Heart left ventricle (tissue), 16 donors: ENCODE measurements around the gene RAC3. TPM values are rescaled to one million over a fixed set of nuclear protein-coding genes. Genes with fewer than 3 reads are reported as not detected.

Source experiments
- ATAC-seq, 4 donors: fragments of 200-7000 bp; cut with Tn5 transposase; one replicate each; pipeline ENCODE4 v1.9.1; 2020 to 2022; ENCODE audit warnings: moderate library complexity in 4 of 4, mild to moderate bottlenecking in 3 of 4, moderate number of reproducible peaks in 1 of 4
- DNase-seq, 5 donors: peaks; one replicate each; pipeline ENCODE4 v3.0.0-alpha.2; 2020
- H3K27ac ChIP-seq, 12 donors: fragments of 200-600 bp; sonication (generic) in 4 of 12; one replicate each; pipeline versions ENCODE4 v1.5.0 to v1.8.0; 2016 to 2022; ENCODE audit warnings: mild to moderate bottlenecking in 2 of 12
- H3K27me3 ChIP-seq, 9 donors: fragments of 200-600 bp; sonication (generic) in 2 of 9; one replicate each; pipeline versions ENCODE4 v1.5.1 to v1.8.0; 2016 to 2022; ENCODE audit warnings: mild to moderate bottlenecking in 3 of 9
- H3K36me3 ChIP-seq, 9 donors: fragments of 200-600 bp; sonication (generic) in 2 of 9; one replicate each; pipeline versions ENCODE4 v1.5.0 to v1.8.0; 2018 to 2022; ENCODE audit warnings: mild to moderate bottlenecking in 2 of 9
- H3K4me1 ChIP-seq, 12 donors: fragments of 200-600 bp; sonication (generic) in 4 of 12; one replicate each; pipeline versions ENCODE4 v1.5.0 to v1.8.0; 2016 to 2022; ENCODE audit warnings: mild to moderate bottlenecking in 3 of 12
- H3K4me3 ChIP-seq, 12 donors: fragments of 200-600 bp; sonication (generic) in 4 of 12; one replicate each; pipeline versions ENCODE4 v1.5.0 to v1.8.0; 2017 to 2022; ENCODE audit warnings: mild to moderate bottlenecking in 9 of 12, moderate library complexity in 4 of 12
- H3K9me3 ChIP-seq, 12 donors: fragments of 200-600 bp; sonication (generic) in 4 of 12; one replicate each; pipeline versions ENCODE4 v1.5.0 to v1.8.0; 2016 to 2022; ENCODE audit warnings: mild to moderate bottlenecking in 1 of 12
- CTCF ChIP-seq, 12 donors: fragments of 200-600 bp; sonication (generic) in 4 of 12; IDR thresholded peaks; one replicate each; pipeline versions ENCODE4 v1.5.0 to v1.8.0; 2018 to 2022; ENCODE audit warnings: antibody characterized with exemption in 12 of 12, mild to moderate bottlenecking in 5 of 12
- POLR2A ChIP-seq, 2 donors: fragments of 450-650 bp; IDR thresholded peaks; one replicate each; pipeline ENCODE4 v1.6.1; 2017; ENCODE audit warnings: antibody characterized with exemption in 2 of 2, mild to moderate bottlenecking in 2 of 2, moderate library complexity in 2 of 2
- WGBS, 4 donors: extraction: QIAGEN DNeasy Blood & Tissue Kit in 2 of 4; methylation state at CpG; one replicate each; pipeline versions ENCODE4 v1.1.5 to v1.1.7; 2013 to 2018; 5-methylcytosine and 5-hydroxymethylcytosine counted together
- intact Hi-C, 10 donors: fragments of 100-400 bp; cut with DNase I; formaldehyde crosslinking; loops; one replicate each; pipeline versions ENCODE4 v1.11.1 to v1.14.2; 2022
- polyA plus RNA-seq, 2 donors: library from polyadenylated mRNA; stranded (reverse); fragments of 200-250 nt; gene quantifications; one replicate each; pipeline ENCODE4 v1.2.3, GENCODE V29; 2013
- total RNA-seq, 9 donors: library from RNA; depleted of rRNA in 2 of 9; stranded (reverse); fragments of >200 nt in 2 of 9; fragmentation: NEBNext Ultra II Directional in 3 of 9; extraction: Animal tissue kit (Norgen Biotek cat#: 25700) in 3 of 9; gene quantifications; one replicate each; pipeline versions ENCODE4 v1.1.0 to v1.2.4, GENCODE V29; 2016 to 2023
- donor health status: ischemic (EF 13 %, LVEDD 7.1; RV severe dilation, severe dysfunction).
- donor health status: healthy with polysubstance abuse.
- donor health status: DM: no; HTN: yes; CAD: no.
- donor health status: DM: no; HTN: no; CAD: no.
- donor health status: ischemic (EF 25% LVEDD 6.9; RV normal size, moderate dysfunction).
- donor health status: ischemic (EF 25% LVEDD 5.7; RV mildly dilated, moderate dysfunction).
- donor health status: healthy.
- donor health status: DM: yes; HTN: yes; CAD: no.
- donor health status: ischemic (EF 35%, LVEDD 5.7; RV mildly dilated, moderate dysfunction).
- donor health status: nonischemic (EF 11% LVEDD 7.7; RV severe dilation, severe dysfunction).
- donor health status: DM: yes; HTN: yes; CAD: no.
- donor health status: PGD.
- donor health status: ischemic (EF 29% LVEDD 5.4; RV normal size, mild dysfunction).
- donor health status: nonischemic (EF 23%, LVEDD 6.1; RV moderate dilation, normal function).

Gene RAC3
- total and polyA plus RNA-seq, 11 donors, result 0.76 to 2.6 (median 1.5) TPM

GRCh38 chr17:82049106-82049505 is 17.6 kb downstream of the RAC3 start:
- Histone ChIP-seq H3K36me3 (peaks cover 0 to 42% (median 10%) of the 10 kb centered on the region in 9 donors), H3K4me1 (peaks cover 3 to 38% (median 24%) of the 10 kb centered on the region in 12 donors), H3K27ac (no peak overlapping the region), H3K27me3 (no peaks in the 10 kb centered on the region), H3K4me3 (no peak overlapping the region), H3K9me3 (no peaks in the 10 kb centered on the region)
- no peak for DNase-seq
- ATAC-seq, result no peak
- TF ChIP-seq POLR2A (IDR thresholded peaks at IDR 0.05), result no peak
- no peak for TF ChIP-seq CTCF (IDR thresholded peaks at IDR 0.05)
- intact Hi-C loops, result no loop called here
- 83 to 93% (median 91%) methylated on average over 6 to 8 of the region's 8 CpGs for WGBS, 4 donors

GRCh38 chr17:82049521-82049971 is 18.1 kb downstream of the RAC3 start:
- no peak overlapping the region for H3K27ac ChIP-seq
- TF ChIP-seq POLR2A (IDR thresholded peaks at IDR 0.05), result no peak
- TF ChIP-seq CTCF (IDR thresholded peaks at IDR 0.05), result no peak
- DNase-seq (peak in 3 of 5 donors; percentile 17 to 47 (median 20)), ATAC-seq (no peak)
- intact Hi-C loops, result no loop called here
- H3K4me3 ChIP-seq, result no peak overlapping the region
- peaks cover 0 to 47% (median 14%) of the 10 kb centered on the region in 9 donors for H3K36me3 ChIP-seq
- H3K9me3 ChIP-seq, result no peaks in the 10 kb centered on the region
- peaks cover 3 to 38% (median 24%) of the 10 kb centered on the region in 12 donors for H3K4me1 ChIP-seq
- no peaks in the 10 kb centered on the region for H3K27me3 ChIP-seq
- WGBS, 4 donors, result 92 to 98% (median 95%) methylated on average over 12 to 16 of the region's 16 CpGs

GRCh38 chr17:82050152-82050760 is 18.8 kb downstream of the RAC3 start:
- Histone ChIP-seq H3K4me3 (peak overlapping the region in 10 of 12 donors; percentile 63 to 96 (median 82)), H3K9me3 (no peaks in the 10 kb centered on the region), H3K4me1 (peaks cover 3 to 38% (median 24%) of the 10 kb centered on the region in 12 donors), H3K27ac (peak overlapping the region in 1 of 12 donors; percentile 64), H3K36me3 (peaks cover 0 to 54% (median 21%) of the 10 kb centered on the region in 9 donors), H3K27me3 (no peaks in the 10 kb centered on the region)
- TF ChIP-seq POLR2A (IDR thresholded peaks at IDR 0.05) (no peak), CTCF (IDR thresholded peaks at IDR 0.05) (no peak)
- ATAC-seq (no peak), DNase-seq (peak in 3 of 5 donors; percentile 21 to 39 (median 25))
- intact Hi-C loops, result no loop called here
- WGBS, 4 donors, result 88 to 93% (median 91%) methylated on average over 16 to 28 of the region's 28 CpGs

- H3K9me3 ChIP-seq, result no peaks in the 10 kb centered on the region
- 12 to 75% (median 17%) methylated on average over 8 to 79 of the region's 79 CpGs for WGBS, 4 donors
- peak in 3 of 5 donors; percentile 28 to 71 (median 32) for DNase-seq
- H3K27ac ChIP-seq, result peak overlapping the region in 9 of 12 donors; percentile 38 to 72 (median 58)
- peak overlapping the region; percentile 63 to 96 (median 82) for H3K4me3 ChIP-seq
- ATAC-seq, result peak in 2 of 4 donors; percentile 13 to 16
- intact Hi-C loops, result no loop called here
- no peak for TF ChIP-seq CTCF (IDR thresholded peaks at IDR 0.05)
- no peak for TF ChIP-seq POLR2A (IDR thresholded peaks at IDR 0.05)
- peaks cover 0 to 61% (median 28%) of the 10 kb centered on the region in 9 donors for H3K36me3 ChIP-seq
- peaks cover 3 to 38% (median 24%) of the 10 kb centered on the region in 12 donors for H3K4me1 ChIP-seq
- no peaks in the 10 kb centered on the region for H3K27me3 ChIP-seq
Observed at GRCh38 chr17:82050761-82051641, 19.5 kb downstream of the RAC3 start.
